HepG2 (cell line): ENCODE data around the gene GSTM1. TPM values are rescaled to one million over a fixed set of nuclear protein-coding genes. Genes with fewer than 3 reads are reported as not detected.

Source experiments
- ATAC-seq: fragments of 200-7000 bp; cut with Tn5 transposase; 3 replicates; pipeline ENCODE4 v1.9.1; 2020; ENCODE audit warnings: mild to moderate bottlenecking, moderate library complexity
- BruUV-seq: library from RNA; stranded (reverse); fragments of 400-500 nt; replicated peaks from 2 replicates; lab custom pipeline; 2021; lab: Mats Ljungman, UMichigan
- CTCF ChIA-PET: fragments of 300-600 bp; formaldehyde crosslinking; extraction: SDS; loops from one replicate; lab custom pipeline; 2021; ENCODE audit warnings: low total read pairs, inconsistent platforms, low intra/inter-chr PET ratio; lab: Yijun Ruan, JAX
- POLR2A ChIA-PET: fragments of 350-600 bp; sonication (Branson Sonifier 250); formaldehyde crosslinking; loops from one replicate; lab custom pipeline; 2020; ENCODE audit warnings: antibody characterized with exemption, inconsistent platforms; lab: Yijun Ruan, JAX
- DNase-seq: peaks from one replicate; pipeline ENCODE4 v3.0.0-alpha.2; 2015; ENCODE audit warnings: low spot score
- FAIRE-seq: peaks from 3 replicates; lab custom pipeline; 2011; peaks lifted over from hg19 to GRCh38; lab: Jason Lieb, UNC
- H2AFZ ChIP-seq: one replicate; pipeline ENCODE4 v1.6.1; 2011; ENCODE audit warnings: low read length, inconsistent platforms
- H3K27ac ChIP-seq: fragments of 300-600 bp; 3 replicates; pipeline ENCODE4 v1.8.0; 2011; ENCODE audit warnings: mixed run types, mild to moderate bottlenecking, mixed read lengths, low read length, inconsistent platforms; ENCODE audit not compliant: insufficient read depth; ENCODE audit errors: extremely low read length
- H3K27me3 ChIP-seq, 2 experiments: fragments of 200-600 bp in 1 of 2; 2 replicates in 1 of 2; 3 replicates in 1 of 2; pipeline versions ENCODE4 v1.6.0 to v1.8.0; 2011; ENCODE audit warnings: low read length in 2 of 2, mild to moderate bottlenecking in 2 of 2, moderate library complexity in 2 of 2, inconsistent platforms in 1 of 2; ENCODE audit not compliant: insufficient read depth in 2 of 2, control insufficient read depth in 1 of 2
- H3K36me3 ChIP-seq, 2 experiments: fragments of 200-600 bp in 1 of 2; replicated peaks in 1 of 2; 2 replicates in 1 of 2; 3 replicates in 1 of 2; pipeline versions ENCODE4 v1.5.1 to v1.8.0; 2011; ENCODE audit warnings: low read length in 2 of 2, inconsistent platforms in 1 of 2; ENCODE audit not compliant: insufficient read depth in 2 of 2, control insufficient read depth in 1 of 2
- H3K4me1 ChIP-seq: 2 replicates; pipeline ENCODE4 v1.5.1; 2012; ENCODE audit warnings: low read length, inconsistent platforms; ENCODE audit not compliant: insufficient read depth
- H3K4me2 ChIP-seq: 2 replicates; pipeline ENCODE4 v1.6.0; 2011; ENCODE audit warnings: low read depth, low read length, inconsistent platforms
- H3K4me3 ChIP-seq, 3 experiments: fragments of 200-600 bp in 1 of 3; sonication (generic), shearing (Covaris generic) in 1 of 3; replicated peaks in 1 of 3; 2 replicates each; pipeline ENCODE4 v1.5.1; 2011 to 2016; ENCODE audit warnings: low read length in 3 of 3, inconsistent platforms in 2 of 3, low read depth in 2 of 3, mild to moderate bottlenecking in 2 of 3, control low read depth in 1 of 3, mixed read lengths in 1 of 3; ENCODE audit not compliant: insufficient read depth in 1 of 3
- H3K79me2 ChIP-seq: one replicate; pipeline ENCODE4 v1.6.1; 2011; ENCODE audit warnings: low read length, inconsistent platforms; ENCODE audit not compliant: insufficient read depth
- H3K9ac ChIP-seq: 2 replicates; pipeline ENCODE4 v1.6.0; 2011; ENCODE audit warnings: mild to moderate bottlenecking, low read depth, low read length, inconsistent platforms; ENCODE audit not compliant: insufficient read depth
- H3K9me3 ChIP-seq: 2 replicates; pipeline ENCODE4 v1.5.1; 2012; ENCODE audit warnings: mild to moderate bottlenecking, low read length
- H4K20me1 ChIP-seq: 2 replicates; pipeline ENCODE4 v1.6.0; 2011; ENCODE audit warnings: inconsistent platforms, mild to moderate bottlenecking, low read length, moderate library complexity; ENCODE audit not compliant: insufficient read depth
- ATAD3A ChIP-seq: sonication (generic); formaldehyde crosslinking; IDR thresholded peaks from 2 replicates; pipeline ENCODE4 v1.4.0; 2020; ENCODE audit warnings: missing genetic modification reagents
- CENPT ChIP-seq: sonication (generic); formaldehyde crosslinking; IDR thresholded peaks from 2 replicates; pipeline ENCODE4 v1.8.0; 2022; ENCODE audit warnings: low read depth, mild to moderate bottlenecking, moderate library complexity, missing genetic modification reagents
- CREM ChIP-seq, 2 experiments: sonication (generic) in 1 of 2; formaldehyde crosslinking in 1 of 2; IDR thresholded peaks; 2 replicates each; pipeline versions ENCODE4 v1.4.0 to v1.6.1; 2016 to 2020; ENCODE audit warnings: antibody characterized with exemption in 1 of 2, mild to moderate bottlenecking in 1 of 2, missing genetic modification reagents in 1 of 2
- DNMT1 ChIP-seq: sonication (generic); formaldehyde crosslinking; IDR thresholded peaks from 2 replicates; pipeline ENCODE4 v1.5.1; 2020; ENCODE audit warnings: mild to moderate bottlenecking, missing genetic modification reagents
- HHEX ChIP-seq: IDR thresholded peaks from 2 replicates; pipeline ENCODE4 v1.6.1; 2016; ENCODE audit warnings: control low read depth
- IKZF1 ChIP-seq: fragments of 450-650 bp; IDR thresholded peaks from 2 replicates; pipeline ENCODE4 v1.7.1; 2016
- SRY ChIP-seq: sonication (generic); formaldehyde crosslinking; IDR thresholded peaks from 2 replicates; pipeline ENCODE4 v1.8.0; 2022; ENCODE audit warnings: mild to moderate bottlenecking, missing genetic modification reagents
- TCF12 ChIP-seq, 2 experiments: fragments of 450-650 bp in 1 of 2; sonication (generic) in 1 of 2; formaldehyde crosslinking in 1 of 2; IDR thresholded peaks; 2 replicates each; pipeline versions ENCODE4 v1.6.1 to v1.8.0; 2017 to 2022; ENCODE audit warnings: antibody characterized with exemption in 1 of 2, mild to moderate bottlenecking in 1 of 2, missing genetic modification reagents in 1 of 2, moderate library complexity in 1 of 2
- THAP9 ChIP-seq: sonication (generic); formaldehyde crosslinking; IDR thresholded peaks from 2 replicates; pipeline ENCODE4; 2020; ENCODE audit warnings: missing genetic modification reagents, mild to moderate bottlenecking, borderline replicate concordance
- ZEB1 ChIP-seq: IDR thresholded peaks from 2 replicates; pipeline ENCODE4 v1.6.1; 2012; ENCODE audit warnings: mild to moderate bottlenecking, low read depth, inconsistent platforms; ENCODE audit not compliant: insufficient replicate concordance
- ZFP36 ChIP-seq: fragments of 150-350 bp; IDR thresholded peaks from 2 replicates; pipeline ENCODE4 v1.6.1; 2018; ENCODE audit warnings: borderline replicate concordance, low read length, low read depth; ENCODE audit not compliant: partially characterized antibody
- ZHX1 ChIP-seq: sonication (generic); formaldehyde crosslinking; IDR thresholded peaks from 2 replicates; pipeline ENCODE4 v1.8.1; 2022; ENCODE audit warnings: low read depth, mild to moderate bottlenecking, missing genetic modification reagents
- ZNF430 ChIP-seq: sonication (generic); formaldehyde crosslinking; IDR thresholded peaks from 2 replicates; pipeline ENCODE4 v1.9.0; 2021; ENCODE audit warnings: mild to moderate bottlenecking, missing genetic modification reagents
- ZNF790 ChIP-seq: sonication (generic); formaldehyde crosslinking; IDR thresholded peaks from 2 replicates; pipeline ENCODE4 v1.8.0; 2022; ENCODE audit warnings: missing genetic modification reagents, mild to moderate bottlenecking, borderline replicate concordance
- ZSCAN25 ChIP-seq: sonication (generic); formaldehyde crosslinking; IDR thresholded peaks from 2 replicates; pipeline ENCODE4 v1.8.0; 2022; ENCODE audit warnings: mild to moderate bottlenecking, missing genetic modification reagents
- WGBS: methylation state at CpG from one replicate; pipeline ENCODE4 v1.1.6; 2017; ENCODE audit warnings: low lambda C conversion rate; 5-methylcytosine and 5-hydroxymethylcytosine counted together
- in situ Hi-C: cut with HindIII; loops from 2 replicates; pipeline ENCODE4 v1.10.0; 2017; ENCODE audit warnings: low pct_unique_long_range_greater_than_20kb; ENCODE audit not compliant: extremely low pct_ligation_motif_present
- intact Hi-C: fragments of 100-400 bp; cut with micrococcal nuclease; formaldehyde crosslinking; loops from one replicate; pipeline ENCODE4 v1.10.0; 2022; ENCODE audit not compliant: unreplicated experiment
- polyA plus RNA-seq, 8 experiments: library from polyadenylated mRNA; depleted of rRNA in 3 of 8; stranded (reverse) in 7 of 8; unstranded in 1 of 8; fragments of >200 nt; fragmentation: Illumina TruSeq in 4 of 8; extraction: Trizol in 4 of 8; gene quantifications; 2 replicates each; pipeline versions ENCODE4 v1.2.1 to v1.2.3, GENCODE V29; 2011 to 2016; ENCODE audit warnings: low read depth in 4 of 8, missing spikeins in 1 of 8, mixed read lengths in 1 of 8; ENCODE audit not compliant: insufficient read depth in 1 of 8
- total RNA-seq, 5 experiments: library from RNA; depleted of rRNA; stranded (reverse); fragments of >200 nt; fragmentation: Illumina TruSeq; extraction: Trizol; gene quantifications; 2 replicates each; pipeline ENCODE4 v1.2.3, GENCODE V29; 2016; ENCODE audit warnings: low read depth in 1 of 5

The GSTM1 gene
- total and polyA plus RNA-seq, 2 of the 13 experiments (the other 11 are each of a cell fraction or from before 2014, with no cell fraction given): 0.42 TPM; not detected in 1

DNA sequence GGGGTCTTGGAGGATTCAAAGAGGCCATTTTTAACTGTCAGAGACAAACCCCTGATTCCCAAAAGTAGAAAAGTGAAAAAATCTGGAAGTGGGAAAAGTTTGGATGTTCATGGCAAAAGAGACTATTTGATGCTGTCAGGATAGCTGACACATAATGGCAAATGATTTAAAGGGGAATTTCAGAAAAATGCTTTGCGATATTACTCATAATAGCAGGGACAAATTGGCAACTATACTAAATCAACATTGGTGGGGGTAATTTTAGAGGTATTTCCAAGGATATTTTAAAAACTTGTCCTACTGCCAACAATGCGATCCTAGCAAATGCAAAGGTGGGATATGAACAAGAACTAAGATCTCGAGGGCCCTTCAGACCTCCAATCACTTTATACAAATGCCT is 37.0 kb upstream of the GSTM1 start:
- FAIRE-seq: no peak
- no peak for DNase-seq
- Histone ChIP-seq H3K4me1 (peaks cover 12% of the 10 kb centered on the region), H3K27me3 (0 out of 5 replicates have a peak, but pooled peaks cover 0 to 4% of the 10 kb centered on the region in 2 experiments), H3K9ac (no peak overlapping the region), H3K27ac (no peak overlapping the region), H3K36me3 (no peaks in the 10 kb centered on the region), H3K4me2 (no peak overlapping the region), H2AFZ (no peak overlapping the region), H3K9me3 (no peaks in the 10 kb centered on the region), H3K79me2 (no peaks in the 10 kb centered on the region), H3K4me3 (no peak overlapping the region), H4K20me1 (no peaks in the 10 kb centered on the region)
- no TSS peak for BruUV-seq
- intact Hi-C loops: no loop called here
- WGBS: 74% methylated on average over 3 of the region's 3 CpGs
- ChIA-PET POLR2A (interaction anchor here (1.4 kb wide), 1 partner anchor 11 kb away, joined by 3 read pairs; no protein-coding TSS in a partner anchor), CTCF (no interaction called here)
- TF ChIP-seq ZSCAN25 (CRISPR knock-in tag): no peak
- TF ChIP-seq ATAD3A (CRISPR knock-in tag): no peak
- no peak for TF ChIP-seq ZFP36
- no peak for TF ChIP-seq CREM (IDR thresholded peaks at IDR 0.05)
- no peak for TF ChIP-seq CREM (CRISPR knock-in tag; IDR thresholded peaks at IDR 0.05)
- no peak for TF ChIP-seq HHEX (CRISPR knock-in tag)
- no peak for TF ChIP-seq THAP9
- TF ChIP-seq ZEB1: no peak
- no peak for TF ChIP-seq TCF12 (IDR thresholded peaks at IDR 0.05)
- TF ChIP-seq TCF12 (CRISPR knock-in tag; IDR thresholded peaks at IDR 0.05): no peak
- TF ChIP-seq ZNF790: no peak
- no peak for TF ChIP-seq SRY (CRISPR knock-in tag)
- no peak for TF ChIP-seq IKZF1
- TF ChIP-seq ZNF430: no peak
- no peak for TF ChIP-seq CENPT
- no peak for TF ChIP-seq DNMT1 (CRISPR knock-in tag)
- TF ChIP-seq ZHX1 (CRISPR knock-in tag): no peak
- in situ Hi-C loops: no loop called here
- ATAC-seq: no peak
